ENCODE measurements around the gene YAF2. TPM values are rescaled to one million over a fixed set of nuclear protein-coding genes. Genes with fewer than 3 reads are reported as not detected.

Gene YAF2
- total and polyA plus RNA-seq, 2 donors (not counting 1 experiment from before 2014, with no cell fraction given): 11.6 to 41.9 TPM

GRCh38 chr12:42277396-42278127, 39.5 kb upstream of the YAF2 start:
- no peak overlapping the region for H3K27ac ChIP-seq (ENCODE audit: low read length in 2 of 2)
- DNase-seq (no peak), ATAC-seq (ENCODE audit: low read depth) (no peak)
- Mint-ChIP-seq H3K4me1 (no peaks in the 10 kb centered on the region), H3K9me3 (ENCODE audit: insufficient read depth) (peaks cover 2% of the 10 kb centered on the region), H3K27me3 (peaks cover 18% of the 10 kb centered on the region), H3K4me3 (no peak overlapping the region), H3K27ac (no peak overlapping the region)
- H3K36me3 ChIP-seq (replicated peaks in 1 of 2; ENCODE audit: control extremely low read depth in 1 of 2, control insufficient read depth in 1 of 2, extremely low read depth in 1 of 2, insufficient read depth in 2 of 2, low read length in 1 of 2): no peaks in the 10 kb centered on the region
- H3K9me3 ChIP-seq (ENCODE audit: control extremely low read depth in 1 of 3, control insufficient read depth in 2 of 3, insufficient read depth in 1 of 3, low read length in 2 of 3): peaks cover 0 to 3% (median 0%) of the 10 kb centered on the region in 3 donors
- peaks cover 0 to 2% (median 0%) of the 10 kb centered on the region in 4 experiments for H3K27me3 ChIP-seq (replicated peaks in 1 of 4; ENCODE audit: control extremely low read depth in 1 of 4, control insufficient read depth in 3 of 4, insufficient read depth in 4 of 4, low read length in 3 of 4)
- 89% methylated on average over 5 of the region's 6 CpGs for whole genome bisulfite sequencing (ENCODE audit: insufficient coverage)
- H3K4me1 ChIP-seq (ENCODE audit: control insufficient read depth in 2 of 2, insufficient read depth in 2 of 2, low read length in 2 of 2): no peaks in the 10 kb centered on the region
- TF ChIP-seq EZH2 (IDR thresholded peaks at IDR 0.05; ENCODE audit: borderline replicate concordance, insufficient read depth, low read depth, low read length, poor library complexity, severe bottlenecking) (no peak), CTCF (IDR thresholded peaks at IDR 0.05) (no peak)
- no peak overlapping the region for H3K4me3 ChIP-seq (ENCODE audit: control extremely low read depth in 1 of 5, extremely low read depth in 1 of 5, insufficient read depth in 1 of 5, low read depth in 2 of 5, low read length in 4 of 5)
- intact Hi-C loops (cut with micrococcal nuclease): no loop called here
- no peaks in the 10 kb centered on the region for H3K79me2 ChIP-seq (ENCODE audit: control insufficient read depth, insufficient read depth, low read length)
- CTCF ChIA-PET: interaction anchor here (1.4 kb wide), 1 partner anchor 54 kb away, joined by 3 read pairs; no protein-coding TSS in a partner anchor
- H4K20me1 ChIP-seq (ENCODE audit: control insufficient read depth, insufficient read depth, low read length, poor library complexity, severe bottlenecking): no peaks in the 10 kb centered on the region
- no peak overlapping the region for H3K4me2 ChIP-seq (replicated peaks; ENCODE audit: low read depth, low read length, poor library complexity, severe bottlenecking)
- H2AFZ ChIP-seq (ENCODE audit: insufficient read depth, low read depth, low read length, poor library complexity, severe bottlenecking): no peak overlapping the region
- no peak overlapping the region for H3K9ac ChIP-seq (ENCODE audit: low read length)
- POLR2A ChIA-PET: no interaction called here

- H3K4me1 ChIP-seq (ENCODE audit: control insufficient read depth in 2 of 2, insufficient read depth in 2 of 2, low read length in 2 of 2): no peaks in the 10 kb centered on the region
Measured at GRCh38 chr12:42275499-42275898, 37.5 kb upstream of the YAF2 start.

More at GRCh38 chr12:42275499-42275898, 37.5 kb upstream of the YAF2 start:
- no peaks in the 10 kb centered on the region for H3K4me1 Mint-ChIP-seq
- Histone ChIP-seq H4K20me1 (ENCODE audit: control insufficient read depth, insufficient read depth, low read length, poor library complexity, severe bottlenecking) (no peaks in the 10 kb centered on the region), H3K9me3 (ENCODE audit: control extremely low read depth in 1 of 3, control insufficient read depth in 2 of 3, insufficient read depth in 1 of 3, low read length in 2 of 3) (peaks cover 0 to 4% (median 0%) of the 10 kb centered on the region in 3 donors), H3K27ac (ENCODE audit: low read length in 2 of 2) (no peak overlapping the region), H3K4me2 (replicated peaks; ENCODE audit: low read depth, low read length, poor library complexity, severe bottlenecking) (no peak overlapping the region), H3K27me3 (replicated peaks in 1 of 4; ENCODE audit: control extremely low read depth in 1 of 4, control insufficient read depth in 3 of 4, insufficient read depth in 4 of 4, low read length in 3 of 4) (peaks cover 0 to 2% (median 0%) of the 10 kb centered on the region in 4 experiments), H2AFZ (ENCODE audit: insufficient read depth, low read depth, low read length, poor library complexity, severe bottlenecking) (no peak overlapping the region), H3K36me3 (replicated peaks in 1 of 2; ENCODE audit: control extremely low read depth in 1 of 2, control insufficient read depth in 1 of 2, extremely low read depth in 1 of 2, insufficient read depth in 2 of 2, low read length in 1 of 2) (no peaks in the 10 kb centered on the region), H3K4me3 (ENCODE audit: control extremely low read depth in 1 of 5, extremely low read depth in 1 of 5, insufficient read depth in 1 of 5, low read depth in 2 of 5, low read length in 4 of 5) (no peak overlapping the region), H3K79me2 (ENCODE audit: control insufficient read depth, insufficient read depth, low read length) (no peaks in the 10 kb centered on the region), H3K9ac (ENCODE audit: low read length) (no peak overlapping the region)
- intact Hi-C loops (cut with micrococcal nuclease): no loop called here
- DNase-seq (no peak), ATAC-seq (ENCODE audit: low read depth) (no peak)
- H3K27me3 Mint-ChIP-seq: peaks cover 26% of the 10 kb centered on the region
- WGBS (ENCODE audit: insufficient coverage): 90% methylated on average over 2 of the region's 4 CpGs
- CTCF ChIA-PET: no interaction called here
- no peak overlapping the region for H3K4me3 Mint-ChIP-seq
- no peak for TF ChIP-seq CTCF (IDR thresholded peaks at IDR 0.05)
- POLR2A ChIA-PET: no interaction called here
- no peak overlapping the region for H3K27ac Mint-ChIP-seq
- H3K9me3 Mint-ChIP-seq (ENCODE audit: insufficient read depth): peaks cover 2% of the 10 kb centered on the region
